ENCODE data around the gene CNN2. TPM values are rescaled to one million over a fixed set of nuclear protein-coding genes. Genes with fewer than 3 reads are reported as not detected.

The CNN2 gene
- total and polyA plus RNA-seq, 9 of the 15 experiments (the other 6 are each of a cell fraction or from before 2014, with no cell fraction given) = 12.1 to 174 (median 52.7) TPM

DNA sequence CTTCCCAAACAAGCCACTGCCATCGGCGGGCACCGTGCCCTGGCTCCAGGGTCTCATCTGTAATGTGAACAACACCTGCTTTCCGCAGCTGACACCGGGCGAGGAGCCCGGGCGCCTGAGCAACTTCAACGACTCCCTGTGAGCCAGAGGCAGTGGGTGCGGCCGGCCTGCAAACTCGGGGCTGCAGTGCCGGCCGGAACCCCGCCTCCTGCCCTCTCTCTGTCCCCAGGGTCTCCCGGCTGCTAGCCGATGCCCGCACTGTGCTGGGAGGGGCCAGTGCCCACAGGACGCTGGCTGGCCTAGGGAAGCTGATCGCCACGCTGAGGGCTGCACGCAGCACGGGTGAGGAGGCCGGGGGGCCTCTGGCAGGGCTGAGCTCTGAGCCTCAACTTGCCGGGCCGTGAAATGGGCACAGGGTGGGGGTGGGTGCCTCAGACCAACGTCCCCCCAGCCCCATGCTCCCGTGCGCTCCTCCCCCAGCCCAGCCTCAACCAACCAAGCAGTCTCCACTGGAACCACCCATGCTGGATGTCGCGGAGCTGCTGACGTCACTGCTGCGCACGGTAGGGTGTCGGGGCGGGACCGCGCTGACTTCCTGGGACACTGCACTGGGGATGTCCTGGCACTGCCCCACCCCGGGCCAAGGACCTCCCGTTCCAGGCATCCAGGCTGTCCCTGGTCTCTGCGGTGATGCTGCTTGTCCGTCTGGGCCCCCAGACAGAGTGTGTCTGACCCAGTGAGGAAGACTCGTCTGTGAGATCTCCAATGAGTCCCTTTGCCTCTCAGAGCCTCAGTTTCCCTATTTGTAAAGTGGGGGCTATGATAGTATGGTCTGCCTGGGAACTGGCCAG lies 15.7 kb downstream of the CNN2 start (continued):
- TF ChIP-seq, protein P1, sequence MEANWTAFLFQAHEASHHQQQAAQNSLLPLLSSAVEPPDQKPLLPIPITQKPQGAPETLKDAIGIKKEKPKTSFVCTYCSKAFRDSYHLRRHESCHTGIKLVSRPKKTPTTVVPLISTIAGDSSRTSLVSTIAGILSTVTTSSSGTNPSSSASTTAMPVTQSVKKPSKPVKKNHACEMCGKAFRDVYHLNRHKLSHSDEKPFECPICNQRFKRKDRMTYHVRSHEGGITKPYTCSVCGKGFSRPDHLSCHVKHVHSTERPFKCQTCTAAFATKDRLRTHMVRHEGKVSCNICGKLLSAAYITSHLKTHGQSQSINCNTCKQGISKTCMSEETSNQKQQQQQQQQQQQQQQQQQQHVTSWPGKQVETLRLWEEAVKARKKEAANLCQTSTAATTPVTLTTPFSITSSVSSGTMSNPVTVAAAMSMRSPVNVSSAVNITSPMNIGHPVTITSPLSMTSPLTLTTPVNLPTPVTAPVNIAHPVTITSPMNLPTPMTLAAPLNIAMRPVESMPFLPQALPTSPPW (CRISPR knock-in tag; IDR thresholded peaks at IDR 0.05) = peak; percentile 60
- TF ChIP-seq SIN3B (IDR thresholded peaks at IDR 0.05; ENCODE audit: low read depth) (peak; percentile 75), TARDBP (IDR thresholded peaks at IDR 0.05) (no peak), GABPB2 (CRISPR knock-in tag; conservative IDR thresholded peaks at IDR 0.05) (no peak), ZFP1 (CRISPR knock-in tag; IDR thresholded peaks at IDR 0.05) (no peak), COPS2 (conservative IDR thresholded peaks at IDR 0.05) (no peak), SMAD4 (CRISPR knock-in tag; conservative IDR thresholded peaks at IDR 0.05) (no peak), PCBP2 (IDR thresholded peaks at IDR 0.05; ENCODE audit: low read depth, low read length, poor library complexity, severe bottlenecking) (no peak), E2F1 (CRISPR knock-in tag; IDR thresholded peaks at IDR 0.05) (no peak), SP2 (IDR thresholded peaks at IDR 0.05; ENCODE audit: extremely low read depth, low read depth, low read length, poor library complexity, severe bottlenecking) (no peak), ZNF239 (CRISPR knock-in tag; IDR thresholded peaks at IDR 0.05) (no peak), GTF3C2 (IDR thresholded peaks at IDR 0.05; ENCODE audit: borderline replicate concordance, extremely low read depth, insufficient read length) (no peak), THRA (IDR thresholded peaks at IDR 0.05) (no peak), NBN (IDR thresholded peaks at IDR 0.05; ENCODE audit: low read depth) (peak; percentile 76; the same call in 1 of the 2 replicates)
- TF ChIP-seq, protein P2, sequence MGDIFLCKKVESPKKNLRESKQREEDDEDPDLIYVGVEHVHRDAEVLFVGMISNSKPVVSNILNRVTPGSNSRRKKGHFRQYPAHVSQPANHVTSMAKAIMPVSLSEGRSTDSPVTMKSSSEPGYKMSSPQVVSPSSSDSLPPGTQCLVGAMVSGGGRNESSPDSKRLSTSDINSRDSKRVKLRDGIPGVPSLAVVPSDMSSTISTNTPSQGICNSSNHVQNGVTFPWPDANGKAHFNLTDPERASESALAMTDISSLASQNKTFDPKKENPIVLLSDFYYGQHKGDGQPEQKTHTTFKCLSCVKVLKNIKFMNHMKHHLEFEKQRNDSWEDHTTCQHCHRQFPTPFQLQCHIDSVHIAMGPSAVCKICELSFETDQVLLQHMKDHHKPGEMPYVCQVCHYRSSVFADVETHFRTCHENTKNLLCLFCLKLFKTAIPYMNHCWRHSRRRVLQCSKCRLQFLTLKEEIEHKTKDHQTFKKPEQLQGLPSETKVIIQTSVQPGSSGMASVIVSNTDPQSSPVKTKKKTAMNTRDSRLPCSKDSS (IDR thresholded peaks at IDR 0.05; ENCODE audit: low read depth, partially characterized antibody) = no peak
- TF ChIP-seq, protein P3, sequence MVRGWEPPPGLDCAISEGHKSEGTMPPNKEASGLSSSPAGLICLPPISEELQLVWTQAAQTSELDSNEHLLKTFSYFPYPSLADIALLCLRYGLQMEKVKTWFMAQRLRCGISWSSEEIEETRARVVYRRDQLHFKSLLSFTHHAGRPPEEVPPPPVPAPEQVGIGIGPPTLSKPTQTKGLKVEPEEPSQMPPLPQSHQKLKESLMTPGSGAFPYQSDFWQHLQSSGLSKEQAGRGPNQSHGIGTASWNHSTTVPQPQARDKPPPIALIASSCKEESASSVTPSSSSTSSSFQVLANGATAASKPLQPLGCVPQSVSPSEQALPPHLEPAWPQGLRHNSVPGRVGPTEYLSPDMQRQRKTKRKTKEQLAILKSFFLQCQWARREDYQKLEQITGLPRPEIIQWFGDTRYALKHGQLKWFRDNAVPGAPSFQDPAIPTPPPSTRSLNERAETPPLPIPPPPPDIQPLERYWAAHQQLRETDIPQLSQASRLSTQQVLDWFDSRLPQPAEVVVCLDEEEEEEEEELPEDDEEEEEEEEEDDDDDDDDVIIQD (CRISPR knock-in tag; IDR thresholded peaks at IDR 0.05) = no peak
